Glomerular visceral epithelial cell (primary cell): ENCODE data around the gene ATP2B2.
"Not testable (repeated sequence)": the region's sequence is repeated elsewhere in the genome, so short reads cannot be mapped to it uniquely, and the experiment has no call there.

Experiments used
- DNase-seq: peaks from one replicate; pipeline ENCODE4 v3.0.0-alpha.2; 2016; ENCODE audit errors: extremely low spot score

The ATP2B2 gene

DNA sequence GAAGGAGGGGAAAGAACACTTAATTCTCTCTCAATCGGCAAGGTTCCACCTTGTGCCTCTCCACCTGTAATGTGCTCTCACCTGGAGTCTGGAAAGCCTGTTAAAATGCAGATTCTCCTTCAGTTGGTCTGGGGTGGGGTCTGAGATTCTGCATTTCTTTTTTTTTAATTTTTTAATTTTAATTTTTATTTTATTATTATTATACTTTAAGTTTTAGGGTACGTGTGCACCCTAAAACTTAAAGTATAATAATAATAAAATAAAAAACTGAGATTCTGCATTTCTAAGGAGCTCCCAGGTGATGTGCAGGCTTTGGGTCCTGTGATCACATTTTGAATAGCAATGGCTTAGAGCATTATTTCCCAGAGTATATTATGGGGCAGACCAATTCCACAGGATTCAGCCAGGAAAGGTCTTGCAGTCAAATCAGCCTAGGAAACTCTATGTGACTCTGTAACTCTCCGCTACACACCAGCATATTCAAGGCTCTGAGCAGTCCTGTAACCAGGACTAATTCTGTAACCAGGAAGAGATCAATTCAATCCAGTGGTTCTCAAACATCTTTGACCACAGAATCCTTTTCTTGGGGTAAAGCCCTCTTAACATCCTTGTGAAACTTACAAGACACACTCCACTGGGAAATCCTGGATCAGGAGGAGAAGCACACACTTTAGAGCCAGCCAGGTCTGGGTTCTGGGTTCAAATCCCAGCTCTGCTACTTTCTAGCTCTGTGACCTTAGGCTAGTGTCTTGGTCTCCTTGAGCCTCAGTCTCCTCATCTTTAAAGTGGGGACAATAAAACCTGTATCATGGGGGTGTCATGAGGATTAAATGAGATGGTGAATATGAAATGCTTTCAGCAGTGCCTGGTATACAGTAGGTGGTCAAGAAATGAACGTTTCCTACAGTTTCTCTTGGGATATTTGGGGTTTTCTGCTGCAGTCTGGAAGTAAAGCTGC is 122.2 kb downstream of the ATP2B2 start:
- DNase-seq, result no peak

DNA sequence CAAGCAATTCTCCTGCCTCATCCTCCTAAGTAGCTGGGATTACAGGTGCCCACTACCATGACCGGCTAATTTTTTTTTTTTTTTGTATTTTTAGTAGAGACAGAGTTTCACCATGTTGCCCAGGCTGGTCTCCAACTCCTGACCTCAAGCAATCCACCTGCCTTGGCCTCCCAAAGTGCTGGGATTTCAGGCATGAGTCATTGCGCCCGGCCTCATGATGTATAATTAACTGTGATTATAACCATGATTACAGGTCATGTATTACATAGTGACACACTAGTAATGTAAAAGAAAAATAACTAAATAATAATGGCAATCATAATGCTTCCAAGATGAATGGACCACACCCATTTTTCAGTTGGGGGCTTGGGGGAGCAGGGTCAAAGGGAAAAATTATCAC is 122.9 kb downstream of the ATP2B2 start:
- not testable (repeated sequence) for DNase-seq

DNA sequence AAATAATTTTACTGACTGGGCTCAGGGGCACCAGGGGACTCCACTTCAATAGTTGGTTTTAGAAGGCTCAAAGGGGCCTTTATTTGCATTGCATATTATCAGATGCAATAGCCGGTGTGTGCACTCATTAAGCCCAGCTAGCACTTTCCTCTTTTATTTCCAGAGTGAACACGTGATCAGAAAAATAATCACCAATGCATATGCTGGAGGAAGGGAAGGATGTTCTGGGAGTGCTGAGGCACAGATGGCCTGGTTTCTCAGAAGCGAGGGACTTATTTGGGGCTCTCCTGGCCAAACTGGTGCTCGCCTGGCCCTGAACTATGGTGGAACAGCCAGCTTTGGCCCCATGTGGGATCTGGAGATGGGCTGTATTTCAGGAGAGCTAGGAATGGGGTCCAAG is 124.0 kb downstream of the ATP2B2 start:
- no peak for DNase-seq

DNA sequence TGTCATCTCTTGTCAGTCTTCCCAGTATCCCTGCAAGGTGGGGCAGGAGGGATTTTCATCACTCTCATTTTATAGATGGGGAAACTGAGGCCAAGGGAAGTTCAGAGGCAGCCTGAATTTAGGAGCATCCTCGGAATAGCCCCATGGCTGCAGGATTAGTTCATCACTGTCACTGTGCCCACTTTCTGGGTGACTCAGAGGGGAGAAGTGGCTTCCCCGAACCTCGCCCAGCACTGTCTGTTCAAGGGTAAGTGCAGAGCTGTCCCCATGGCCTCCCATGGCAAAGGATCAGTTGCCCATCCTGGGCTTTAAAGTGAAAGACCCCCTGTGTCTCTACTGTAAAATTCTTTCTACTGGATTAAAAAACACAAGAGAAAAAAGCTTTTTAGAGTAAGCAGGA is 124.5 kb downstream of the ATP2B2 start:
- DNase-seq, result no peak

GRCh38 chr3:10379961-10380360 is 125.4 kb downstream of the ATP2B2 start:
- no peak for DNase-seq

GRCh38 chr3:10379161-10379560 is 126.2 kb downstream of the ATP2B2 start:
- DNase-seq, result no peak

GRCh38 chr3:10378742-10379141 is 126.6 kb downstream of the ATP2B2 start:
- DNase-seq, result no peak

DNA sequence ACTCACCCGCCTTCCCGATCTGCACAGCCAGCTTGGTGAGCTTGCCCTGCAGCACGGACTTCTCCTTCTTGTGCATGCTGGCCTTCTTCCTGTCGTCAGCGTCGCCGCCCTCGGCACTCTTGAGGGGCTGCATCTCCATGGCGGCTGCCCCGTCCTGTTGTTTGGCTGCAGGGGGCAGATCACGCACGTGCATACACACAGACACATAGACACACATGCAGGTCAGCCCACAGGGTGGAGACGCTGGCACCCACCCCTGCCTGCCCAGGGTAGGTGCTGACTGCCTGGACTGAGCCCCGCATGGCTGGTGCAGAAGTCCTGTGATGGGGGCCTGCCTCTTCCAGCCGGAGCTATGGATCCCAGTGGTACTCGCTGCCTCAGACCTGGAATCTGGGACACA is 127.1 kb downstream of the ATP2B2 start:
- no peak for DNase-seq

DNA sequence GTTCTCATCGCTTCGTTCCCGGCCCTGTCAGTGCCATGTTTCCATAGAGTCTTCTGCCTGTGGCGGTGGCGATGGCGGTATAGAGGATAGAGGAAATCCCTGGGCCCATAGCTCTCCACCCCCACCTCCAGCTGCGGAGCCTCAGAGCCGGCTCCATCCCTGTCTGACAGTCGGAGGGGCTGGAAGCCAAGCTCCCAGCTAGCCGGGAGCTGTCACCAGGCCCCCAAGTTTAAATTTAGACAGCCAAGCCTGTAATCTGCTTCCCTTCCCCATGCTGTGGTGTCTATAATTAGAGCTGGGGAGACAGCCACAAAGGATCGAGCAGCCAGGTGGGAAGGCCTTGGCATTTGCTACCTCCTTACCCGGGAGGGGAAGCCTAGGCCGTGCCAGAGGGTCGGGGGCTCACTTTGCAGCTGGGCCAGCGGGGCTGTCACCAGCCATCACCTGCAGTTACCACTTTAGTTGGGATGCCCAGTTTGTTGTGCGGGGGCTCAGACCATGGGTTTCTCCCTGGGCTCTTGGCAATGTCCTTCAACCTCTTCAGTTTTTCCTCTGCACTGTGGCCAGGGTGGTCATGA is 128.1 kb downstream of the ATP2B2 start:
- no peak for DNase-seq

- DNase-seq, result no peak
Measured at GRCh38 chr3:10376353-10376752, 129.0 kb downstream of the ATP2B2 start.

DNA sequence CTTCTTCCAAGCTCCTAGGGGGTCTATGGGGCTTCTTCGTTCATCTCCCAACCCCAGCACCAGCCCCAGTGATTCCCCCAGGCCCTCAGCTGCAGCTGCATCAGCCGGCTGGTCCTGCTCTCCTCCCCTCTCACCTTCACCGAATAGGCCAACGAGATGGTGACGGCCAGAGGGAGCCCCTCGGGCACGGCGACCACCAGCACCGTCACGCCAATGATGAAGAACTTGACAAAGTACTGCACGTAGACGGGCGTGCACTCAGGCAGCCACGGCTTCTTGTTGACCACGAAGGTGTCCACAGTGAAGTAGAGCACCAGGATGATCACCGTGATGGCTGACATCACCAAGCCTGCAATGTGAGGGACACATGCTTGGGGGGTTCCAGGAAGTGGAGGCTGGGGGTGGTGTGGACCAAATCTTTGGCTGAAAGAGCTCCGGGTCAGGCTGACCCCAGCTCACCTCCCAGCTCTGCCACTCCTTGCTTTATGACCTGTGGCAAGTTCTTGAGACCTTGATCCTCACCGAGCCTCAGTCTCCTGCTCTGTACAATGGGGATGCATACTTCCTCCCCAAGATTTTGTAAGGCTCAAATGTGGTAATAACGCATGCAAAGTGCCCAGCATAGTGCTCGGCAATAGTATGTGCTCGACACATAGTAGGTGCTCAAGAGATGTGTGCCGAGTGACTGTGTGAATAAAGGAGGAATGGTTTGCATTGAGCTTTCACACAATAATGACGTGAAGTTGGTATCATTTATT is 129.9 kb downstream of the ATP2B2 start:
- no peak for DNase-seq

- no peak for DNase-seq
Measured at GRCh38 chr3:10374311-10374710, 131.1 kb downstream of the ATP2B2 start.

DNA sequence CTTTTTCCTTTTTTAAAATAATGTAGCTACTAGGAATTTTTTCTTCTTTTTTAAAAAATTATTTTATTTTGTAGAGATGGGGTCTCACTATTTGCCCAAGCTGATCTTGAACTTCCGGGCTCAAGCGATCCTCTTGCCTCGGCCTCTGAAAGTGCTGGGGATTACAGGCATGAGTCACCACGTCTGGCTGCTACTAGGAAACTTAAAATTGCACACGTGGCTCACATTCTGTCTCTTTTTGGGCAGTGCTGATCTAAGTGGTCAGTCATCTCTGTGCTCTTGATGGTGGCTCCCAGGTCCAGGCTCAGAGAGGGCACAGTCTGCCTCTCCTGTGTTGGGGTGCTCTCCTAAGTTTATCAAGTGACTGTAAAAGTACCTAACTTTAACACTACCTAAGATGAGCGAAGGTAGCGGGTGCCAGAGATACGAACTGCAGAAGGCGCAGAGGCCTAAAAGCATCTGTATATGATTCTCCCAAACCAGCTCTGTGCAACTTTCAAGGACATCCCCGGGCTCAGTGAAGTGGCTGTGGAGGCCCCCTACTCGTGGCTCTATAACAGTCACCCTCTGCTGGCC is 131.6 kb downstream of the ATP2B2 start:
- no peak for DNase-seq

- DNase-seq, result no peak
Measured at GRCh38 chr3:10371789-10372188, 133.6 kb downstream of the ATP2B2 start.

GRCh38 chr3:10371167-10371566 is 134.2 kb downstream of the ATP2B2 start:
- DNase-seq, result peak; percentile 29

DNA sequence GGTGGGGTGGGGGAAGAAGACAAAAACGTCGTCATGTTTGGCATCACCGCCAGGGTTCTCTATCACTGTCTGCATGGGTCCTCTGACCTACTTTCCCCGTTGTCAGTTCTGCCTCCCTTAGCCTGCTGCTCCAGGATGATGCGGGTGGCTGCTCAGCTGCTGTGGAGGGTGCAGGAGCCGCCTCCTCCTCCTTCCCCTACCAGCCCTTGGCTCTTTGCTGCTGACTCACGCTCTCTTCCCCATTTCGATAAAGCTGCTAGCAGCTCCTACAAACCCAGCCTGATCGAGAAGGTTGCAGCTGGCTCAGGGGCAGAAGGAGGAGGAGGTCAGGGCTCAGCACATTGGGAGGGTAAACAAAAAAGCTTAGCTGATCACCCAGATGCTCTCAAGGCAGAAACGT is 135.0 kb downstream of the ATP2B2 start:
- DNase-seq, result peak; percentile 73

GRCh38 chr3:10368512-10368911 is 136.9 kb downstream of the ATP2B2 start:
- DNase-seq, result no peak

DNA sequence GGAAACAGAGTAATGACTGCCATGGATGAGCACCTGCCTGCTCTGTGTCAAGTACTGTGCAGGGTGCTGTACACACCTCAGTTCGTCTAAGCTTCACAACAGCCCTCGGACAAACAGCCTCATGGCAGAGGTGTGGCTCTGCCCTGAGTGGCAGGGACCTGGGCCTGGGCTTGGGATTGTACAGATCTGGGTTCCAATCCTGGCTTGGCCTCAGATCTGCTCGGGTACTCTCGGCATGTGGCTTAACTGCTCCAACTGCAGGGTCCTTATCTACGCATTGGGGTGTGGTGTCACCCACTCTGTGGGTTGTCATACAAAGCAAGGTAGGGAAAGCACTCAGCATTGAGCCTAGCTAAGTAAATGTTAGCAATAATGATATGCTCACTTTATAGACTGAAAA is 137.9 kb downstream of the ATP2B2 start:
- DNase-seq, result no peak

DNA sequence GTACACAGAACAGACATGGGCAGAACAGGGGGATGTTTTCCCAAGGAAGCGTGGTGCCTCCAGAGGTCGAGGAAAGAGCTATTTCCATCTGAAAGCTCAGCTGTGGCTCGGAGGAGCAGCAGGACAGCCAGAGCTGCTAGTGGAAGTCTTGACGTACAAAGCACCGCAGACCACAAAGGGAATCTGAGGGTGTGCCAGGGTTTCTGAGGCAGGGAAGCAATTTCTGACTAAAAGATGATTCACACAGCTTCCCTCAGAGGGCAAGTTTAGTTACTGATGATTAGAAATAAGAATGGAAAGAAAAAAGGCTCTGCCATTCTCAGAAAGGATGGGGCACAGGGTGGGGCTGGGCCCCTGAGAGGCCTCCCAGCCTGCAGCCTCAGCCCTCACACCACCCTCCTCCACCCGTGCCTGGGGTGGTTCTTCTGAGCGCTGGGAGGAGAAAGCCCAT is 138.7 kb downstream of the ATP2B2 start:
- DNase-seq, result peak; percentile 93

GRCh38 chr3:10365791-10366190 is 139.6 kb downstream of the ATP2B2 start:
- no peak for DNase-seq

DNA sequence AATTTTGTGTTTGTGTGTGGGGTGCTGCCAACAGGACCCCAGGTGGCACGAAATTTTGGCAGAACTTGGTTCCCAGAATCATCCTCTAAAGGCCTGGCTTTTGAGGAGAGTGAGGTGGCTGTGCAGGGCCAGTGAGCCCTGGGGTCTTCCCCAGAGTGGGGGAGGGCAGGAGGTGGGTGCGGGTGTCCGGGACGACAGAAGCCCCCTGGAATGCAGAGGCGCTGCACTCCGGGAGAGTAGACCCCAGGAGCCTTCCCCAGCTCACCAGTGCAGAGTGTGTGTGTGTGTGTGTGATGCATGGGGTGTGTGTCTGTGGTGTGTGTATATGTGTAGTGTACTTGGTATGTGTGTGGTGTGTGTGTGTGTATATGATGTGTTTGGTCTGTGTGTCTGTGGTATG is 140.1 kb downstream of the ATP2B2 start:
- no peak for DNase-seq

DNA sequence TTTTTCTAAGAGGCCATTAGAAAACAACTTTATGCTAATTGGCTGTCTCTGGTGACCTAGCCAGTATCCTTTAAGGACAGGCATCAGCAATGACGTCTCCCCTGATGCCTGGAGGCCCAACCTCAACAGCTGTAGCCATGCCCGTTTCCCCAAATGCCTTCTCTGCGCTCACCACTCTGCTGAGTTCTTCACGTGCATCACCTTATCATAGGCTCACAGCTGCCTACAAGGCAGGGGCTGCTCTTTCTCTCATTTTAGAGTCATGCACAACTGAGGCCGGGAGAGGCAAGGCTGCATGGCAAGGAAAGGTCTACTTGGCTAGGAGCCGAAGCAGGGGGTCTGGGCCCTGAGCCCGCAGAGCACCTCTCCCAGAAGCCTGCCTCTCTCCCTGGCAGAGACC is 140.6 kb downstream of the ATP2B2 start:
- no peak for DNase-seq
